HG03064 (cell line): ENCODE results near the gene C4BPA.

ENCODE experiments used
- ATAC-seq: cut with Tn5 transposase; IDR thresholded peaks from one replicate; pipeline ENCODE4 v1.9.1; 2021; ENCODE audit warnings: low read depth; ENCODE audit not compliant: unreplicated experiment

C4BPA gene

GRCh38 chr1:207103892-207104373, at the start of gene C4BPA:
C4BPA (plus strand) TSS chr1:207104233; CDS start chr1:207113026, 8,793 bp downstream.
- no peak for ATAC-seq

GRCh38 chr1:207054491-207054890, 49.5 kb upstream of the C4BPA start:
- ATAC-seq: no peak

- ATAC-seq: no peak
These were observed 48.5 kb upstream of the C4BPA start for GRCh38 chr1:207055386-207056001.

DNA sequence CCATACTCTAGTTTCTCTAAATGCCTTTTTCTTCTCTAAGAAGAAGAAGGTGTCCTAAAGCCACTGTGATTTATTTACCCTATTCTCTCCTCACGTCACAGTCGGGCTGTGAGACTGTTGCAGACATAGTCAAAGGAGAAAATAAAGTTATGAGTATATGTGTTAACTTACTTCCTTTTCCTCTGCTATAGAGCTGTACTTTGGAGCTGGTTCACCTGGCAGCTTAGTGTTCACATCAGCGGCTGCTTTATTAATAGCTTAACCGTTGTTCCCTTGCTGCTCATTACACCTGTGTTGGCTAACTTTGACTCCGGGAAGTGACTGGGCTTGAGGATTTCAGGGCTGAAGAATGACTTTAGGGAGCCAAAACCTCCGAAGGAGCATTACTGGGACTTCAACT, 47.4 kb upstream of the C4BPA start:
- no peak for ATAC-seq

DNA sequence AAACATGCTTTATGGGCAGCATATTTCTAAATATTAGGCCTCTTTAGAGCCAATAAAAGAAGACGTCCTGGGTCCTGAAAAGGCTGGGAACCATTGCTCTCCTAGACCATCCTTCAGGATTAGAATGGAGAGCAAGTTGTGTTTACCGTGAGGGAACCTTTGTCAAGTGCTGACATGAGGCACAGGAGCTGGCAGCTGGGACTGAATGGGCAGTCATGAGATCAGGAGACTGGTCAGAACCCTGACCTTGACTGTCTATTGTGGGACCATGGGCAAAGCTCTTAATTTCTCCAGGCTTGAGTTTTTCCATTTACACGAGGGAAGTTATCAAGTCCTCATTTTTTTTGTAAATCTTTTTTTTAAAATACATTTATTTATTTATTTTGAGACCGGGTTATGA, 45.8 kb upstream of the C4BPA start:
- ATAC-seq: no peak

- no peak for ATAC-seq
These were observed 44.9 kb upstream of the C4BPA start for GRCh38 chr1:207058878-207059867.

- no peak for ATAC-seq
These were observed 44.2 kb upstream of the C4BPA start for GRCh38 chr1:207059881-207060280.

GRCh38 chr1:207060596-207060995, 43.4 kb upstream of the C4BPA start:
- ATAC-seq: no peak

DNA sequence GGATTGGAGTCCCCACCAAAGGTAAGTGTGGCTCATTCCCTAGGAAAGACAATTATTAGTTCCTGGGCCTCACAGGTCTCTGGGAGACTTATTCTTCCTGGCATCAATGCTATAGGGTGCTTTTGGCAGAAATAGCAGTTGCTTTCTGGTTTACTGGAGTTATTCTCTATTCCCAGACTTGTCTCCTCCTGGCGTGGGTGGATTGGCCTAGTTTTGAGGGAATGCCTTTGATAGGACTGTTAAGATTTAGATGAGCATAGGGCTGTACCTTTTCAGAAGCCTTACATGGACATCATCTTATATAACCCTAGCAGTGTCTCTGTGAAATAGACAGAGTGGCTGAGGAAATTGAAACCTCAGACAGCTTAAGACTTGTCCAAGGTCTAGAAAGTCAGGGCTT, 42.0 kb upstream of the C4BPA start:
- ATAC-seq: no peak

GRCh38 chr1:207063014-207063413, 41.0 kb upstream of the C4BPA start:
- no peak for ATAC-seq

DNA sequence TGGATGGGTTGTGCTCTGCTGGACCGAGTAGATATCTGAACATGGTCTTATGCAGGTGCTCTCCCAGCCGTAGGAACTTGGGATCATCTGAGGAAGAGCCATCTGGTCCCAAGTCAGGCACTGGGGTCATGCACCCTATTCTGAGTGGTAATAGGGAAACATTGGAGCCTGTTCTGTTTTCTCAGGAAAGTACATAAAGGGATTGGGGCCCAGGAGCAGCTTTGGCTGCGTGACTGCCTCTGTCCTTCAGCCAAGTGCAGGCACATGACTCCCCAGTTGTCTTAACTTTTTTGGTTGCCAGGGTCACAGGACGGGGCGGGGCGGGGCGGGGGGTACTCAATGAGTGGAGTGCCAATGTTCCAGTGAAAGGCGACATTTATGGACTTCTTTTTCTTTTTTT, 39.5 kb upstream of the C4BPA start:
- no peak for ATAC-seq

DNA sequence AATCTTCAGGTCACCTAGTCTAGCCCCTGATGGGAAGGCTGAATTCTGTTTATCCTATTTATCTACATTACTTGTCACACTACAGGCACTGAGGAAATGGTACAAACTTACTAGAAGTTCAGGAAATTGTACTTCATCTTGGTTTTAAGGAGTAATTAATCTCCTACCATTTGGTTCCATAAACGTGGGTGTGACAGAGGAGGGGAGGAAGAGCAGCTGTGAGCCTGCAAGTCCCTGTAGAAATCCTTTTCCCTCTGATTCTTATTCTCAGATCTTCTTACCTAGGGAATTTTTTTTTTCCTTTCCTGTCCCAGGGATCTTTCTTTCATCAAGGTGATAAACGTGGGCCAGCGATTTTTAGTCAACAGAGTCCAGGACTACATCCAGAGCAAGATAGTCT, 36.8 kb upstream of the C4BPA start:
- no peak for ATAC-seq

DNA sequence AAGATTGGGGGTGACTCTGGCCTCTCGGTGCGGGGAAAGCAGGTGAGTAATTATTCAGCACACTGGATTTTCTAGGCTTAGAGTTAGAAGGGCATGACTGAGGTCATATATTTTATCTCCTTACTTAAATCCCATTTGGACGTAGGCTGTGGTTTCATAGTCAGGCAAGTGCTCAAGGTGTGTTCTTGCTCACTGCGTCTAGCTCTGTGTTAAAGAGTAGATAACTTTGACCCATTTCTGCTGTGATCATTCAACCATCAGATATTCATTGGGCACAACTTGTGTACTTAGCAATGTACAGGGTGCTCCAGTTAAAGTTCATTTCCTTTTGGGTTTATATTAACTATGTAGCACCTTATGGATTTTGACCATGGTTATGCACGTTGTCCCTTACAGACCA, 36.4 kb upstream of the C4BPA start:
- no peak for ATAC-seq

DNA sequence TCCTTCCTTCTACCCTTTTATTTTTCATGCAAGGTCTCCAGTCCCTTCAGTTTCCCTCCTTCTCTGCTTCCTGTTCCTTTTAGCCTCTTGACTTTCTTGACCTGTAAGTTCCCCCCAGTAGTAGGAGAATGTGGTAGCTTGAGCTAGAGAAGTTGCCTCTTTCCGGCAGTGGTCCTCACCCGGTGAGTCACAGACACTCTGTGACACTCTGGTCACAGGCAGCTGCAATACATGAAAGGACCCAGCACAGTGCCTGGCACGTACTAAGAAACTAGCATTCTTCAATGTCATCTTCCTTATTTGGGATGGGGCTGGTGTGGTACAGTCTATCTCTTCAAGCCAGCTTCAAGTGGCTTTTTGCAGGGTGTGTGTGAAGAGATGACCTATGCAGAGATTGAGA, 35.0 kb upstream of the C4BPA start:
- ATAC-seq: no peak

- ATAC-seq: no peak
These were observed 34.1 kb upstream of the C4BPA start for GRCh38 chr1:207069858-207070506.

- no peak for ATAC-seq
These were observed 33.2 kb upstream of the C4BPA start for GRCh38 chr1:207070811-207071210.

DNA sequence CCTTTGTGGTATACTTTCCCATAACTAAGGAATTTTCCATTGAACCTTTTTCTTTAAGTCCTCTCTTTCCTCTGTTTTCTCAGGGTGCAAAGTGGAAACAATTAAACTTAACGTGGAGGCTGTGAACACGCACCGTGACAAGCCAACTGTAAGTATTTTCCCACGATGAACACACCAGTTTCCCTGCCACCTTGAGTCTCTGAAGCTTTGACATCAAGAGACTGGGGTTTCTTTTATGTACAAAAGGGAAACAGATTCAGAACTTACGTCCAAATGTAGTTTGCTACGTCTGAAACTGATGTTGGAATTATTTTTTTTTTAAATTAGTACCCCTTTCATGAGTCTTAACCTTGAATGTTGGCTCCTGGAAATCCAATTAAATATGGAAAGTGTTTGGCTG, 32.6 kb upstream of the C4BPA start:
- no peak for ATAC-seq

DNA sequence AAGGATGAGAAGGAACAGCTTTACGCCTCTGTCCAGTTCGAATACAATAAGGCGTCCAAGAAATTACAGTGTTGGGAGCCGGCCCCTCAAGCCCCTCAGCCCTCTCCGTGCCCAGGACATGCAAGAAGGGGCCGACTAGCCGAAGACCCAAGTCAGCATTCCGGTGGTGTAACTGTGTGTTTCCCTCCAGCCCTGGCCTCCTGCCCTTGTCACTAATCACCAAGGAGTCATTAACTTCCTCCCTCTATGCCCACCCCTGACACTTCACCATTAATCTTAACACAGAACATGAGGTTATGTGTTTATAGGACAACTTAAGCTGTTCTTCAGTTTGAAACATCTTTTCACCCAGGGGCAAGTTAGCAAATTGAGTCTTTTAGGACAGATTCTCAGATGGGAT, 31.8 kb upstream of the C4BPA start:
- ATAC-seq: no peak

DNA sequence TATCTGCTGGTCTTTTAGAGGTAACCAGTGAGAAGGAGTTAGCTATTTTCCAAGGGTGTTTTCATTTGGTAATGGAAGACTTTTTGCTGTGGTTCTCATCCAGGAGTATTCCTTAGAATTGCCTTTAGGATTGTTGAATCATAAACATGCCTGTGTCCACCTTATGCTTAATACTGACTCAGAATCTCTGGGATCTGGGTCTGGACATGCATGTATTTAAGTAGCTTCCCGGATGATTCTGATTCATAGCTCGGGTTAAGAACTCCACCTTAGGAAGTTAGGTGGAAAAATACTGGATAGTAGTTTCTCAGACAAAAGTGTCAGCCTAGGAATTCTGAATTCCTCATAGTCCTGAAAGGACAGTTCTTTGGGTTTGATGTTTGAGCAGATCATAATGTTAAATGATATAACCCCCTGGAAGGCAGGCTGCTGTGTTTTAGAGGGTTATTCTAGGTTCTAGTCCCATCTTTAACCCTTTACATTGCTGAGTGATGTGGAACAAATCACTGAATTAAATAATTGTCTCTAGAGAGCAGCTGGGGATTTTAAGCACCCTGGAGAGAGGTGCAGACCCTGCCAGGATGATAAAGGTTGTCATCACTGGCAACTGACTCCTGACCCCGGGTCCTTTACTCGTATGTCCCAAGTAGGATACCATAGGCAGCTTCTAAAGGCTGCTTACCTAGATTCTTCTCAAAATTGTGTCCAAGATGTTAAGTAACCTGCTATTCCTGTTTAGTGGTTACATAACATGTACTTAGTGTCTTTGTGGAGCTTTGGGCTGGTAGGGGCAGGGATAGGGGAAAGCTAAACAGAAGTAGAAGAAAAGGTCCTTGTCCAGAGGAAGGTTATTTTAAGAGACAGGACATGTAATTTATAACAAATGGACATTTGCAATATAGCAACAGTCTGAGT, 29.9 kb upstream of the C4BPA start:
- no peak for ATAC-seq
